GM12892 (cell line): Measurements from ENCODE around the gene MOGAT1.

Experiments
- POLR2A ChIP-seq: IDR thresholded peaks from 2 replicates; pipeline ENCODE4 v1.6.1; 2011; ENCODE audit warnings: low read depth, low read length, control low read depth
- POLR2AphosphoS5 ChIP-seq: IDR thresholded peaks from 2 replicates; pipeline ENCODE4 v1.6.1; 2011; ENCODE audit warnings: low read depth, low read length, control low read depth
- TAF1 ChIP-seq: IDR thresholded peaks from 2 replicates; pipeline ENCODE4 v1.6.1; 2011; ENCODE audit warnings: low read depth, mild to moderate bottlenecking, control low read depth, low read length, borderline replicate concordance

DNA sequence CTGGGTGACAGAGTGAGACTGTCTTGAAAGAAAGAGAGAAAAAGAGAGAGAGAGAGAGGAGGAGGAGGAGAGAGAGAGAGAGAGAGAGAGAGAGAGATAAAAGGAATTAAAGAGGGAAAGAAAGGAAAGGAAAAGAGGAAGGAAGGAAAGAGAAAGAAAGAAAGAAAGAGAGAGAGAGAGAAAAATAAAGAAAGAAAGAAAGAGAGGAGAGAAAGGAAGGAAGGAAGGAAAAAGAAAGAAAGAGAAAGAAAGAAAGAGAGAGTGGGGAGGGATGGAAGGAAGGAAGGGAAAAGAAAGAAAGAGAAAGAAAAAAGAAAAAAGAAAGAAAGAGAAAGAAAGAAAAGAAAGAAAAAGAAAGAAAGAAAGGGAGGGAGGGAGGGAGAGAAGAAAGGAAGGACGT is 29.8 kb downstream of the MOGAT1 start:
- TF ChIP-seq POLR2AphosphoS5 (no peak), POLR2A (no peak), TAF1 (no peak)
